ENCODE data around the gene HDAC4. TPM values are rescaled to one million over a fixed set of nuclear protein-coding genes. Genes with fewer than 3 reads are reported as not detected.

Gene HDAC4
- total RNA-seq, 4 donors from 2014 or later, result 21.6 to 72.7 (median 35.2) TPM

GRCh38 chr2:239008677-239009588 is 391.9 kb downstream of the HDAC4 start:
- no peak for TF ChIP-seq POLR2A (IDR thresholded peaks at IDR 0.05)
- TF ChIP-seq CTCF (IDR thresholded peaks at IDR 0.05), result no peak
- Histone ChIP-seq H3K4me3 (no peak overlapping the region), H3K9me3 (no peaks in the 10 kb centered on the region), H3K36me3 (no peaks in the 10 kb centered on the region), H3K4me1 (peaks cover 0 to 12% (median 0%) of the 10 kb centered on the region in 3 donors), H3K27me3 (peaks cover 0 to 87% (median 0%) of the 10 kb centered on the region in 4 donors), H3K27ac (no peak overlapping the region)
- no peak for DNase-seq
- intact Hi-C loops (cut with DNase I), result no loop called here
- 75 to 82% methylated on average over 29 to 35 of the region's 35 CpGs for WGBS, 2 donors

GRCh38 chr2:239008004-239008403 is 392.8 kb downstream of the HDAC4 start:
- no peak for DNase-seq
- Histone ChIP-seq H3K4me1 (peaks cover 2 to 21% (median 7%) of the 10 kb centered on the region in 3 donors), H3K27ac (no peak overlapping the region), H3K36me3 (no peaks in the 10 kb centered on the region), H3K27me3 (peaks cover 0 to 87% (median 0%) of the 10 kb centered on the region in 4 donors), H3K9me3 (no peaks in the 10 kb centered on the region), H3K4me3 (no peak overlapping the region)
- intact Hi-C loops (cut with DNase I), result no loop called here
- TF ChIP-seq CTCF (IDR thresholded peaks at IDR 0.05) (no peak), POLR2A (IDR thresholded peaks at IDR 0.05) (no peak)
- WGBS, 2 donors, result 83 to 86% methylated on average over 12 of the region's 12 CpGs

GRCh38 chr2:239006622-239007285 is 394.1 kb downstream of the HDAC4 start:
- 59 to 71% methylated on average over 10 of the region's 10 CpGs for WGBS, 2 donors
- peaks cover 0 to 87% (median 0%) of the 10 kb centered on the region in 4 donors for H3K27me3 ChIP-seq
- DNase-seq, result no peak
- H3K36me3 ChIP-seq, result no peaks in the 10 kb centered on the region
- intact Hi-C loops (cut with DNase I), result no loop called here
- H3K4me3 ChIP-seq, result no peak overlapping the region
- TF ChIP-seq CTCF (IDR thresholded peaks at IDR 0.05), result no peak
- no peak for TF ChIP-seq POLR2A (IDR thresholded peaks at IDR 0.05)
- H3K4me1 ChIP-seq, result peaks cover 2 to 29% (median 8%) of the 10 kb centered on the region in 3 donors
- no peak overlapping the region for H3K27ac ChIP-seq
- H3K9me3 ChIP-seq, result no peaks in the 10 kb centered on the region

- H3K4me1 ChIP-seq, result peaks cover 2 to 29% (median 8%) of the 10 kb centered on the region in 3 donors
- 57 to 69% methylated on average over 3 to 4 of the region's 4 CpGs for WGBS, 2 donors
- no peak overlapping the region for H3K27ac ChIP-seq
- H3K4me3 ChIP-seq, result no peak overlapping the region
- peaks cover 0 to 79% (median 0%) of the 10 kb centered on the region in 4 donors for H3K27me3 ChIP-seq
- TF ChIP-seq CTCF (IDR thresholded peaks at IDR 0.05), result no peak
- no peak for TF ChIP-seq POLR2A (IDR thresholded peaks at IDR 0.05)
- intact Hi-C loops (cut with DNase I), result no loop called here
- H3K36me3 ChIP-seq, result no peaks in the 10 kb centered on the region
- H3K9me3 ChIP-seq, result no peaks in the 10 kb centered on the region
- DNase-seq, result no peak
Measured at GRCh38 chr2:239005586-239005985, 395.2 kb downstream of the HDAC4 start.
